Adrenal gland (tissue), 5 donors: Measurements from ENCODE around the gene UGT1A10.

Experiments used
- POLR2A ChIP-seq, 2 donors: fragments of 450-650 bp; IDR thresholded peaks; one replicate each; pipeline ENCODE4 v1.6.1; 2017; ENCODE audit warnings: antibody characterized with exemption in 2 of 2, mild to moderate bottlenecking in 2 of 2, moderate library complexity in 1 of 2
- TF ChIP-seq, protein P1 (sequence below), 6 experiments: fragments of 450-650 bp in 4 of 6; fragments of 200-600 bp in 2 of 6; sonication (generic) in 1 of 6; IDR thresholded peaks; 1 replicate in 5 of 6; 2 replicates in 1 of 6; pipeline versions ENCODE4 v1.5.1 to v1.8.0; 2016 to 2021; ENCODE audit warnings: antibody characterized with exemption in 6 of 6, mild to moderate bottlenecking in 2 of 6, moderate library complexity in 1 of 6
- donor health status: DM: no; HTN: no; CAD: no.

DNA sequence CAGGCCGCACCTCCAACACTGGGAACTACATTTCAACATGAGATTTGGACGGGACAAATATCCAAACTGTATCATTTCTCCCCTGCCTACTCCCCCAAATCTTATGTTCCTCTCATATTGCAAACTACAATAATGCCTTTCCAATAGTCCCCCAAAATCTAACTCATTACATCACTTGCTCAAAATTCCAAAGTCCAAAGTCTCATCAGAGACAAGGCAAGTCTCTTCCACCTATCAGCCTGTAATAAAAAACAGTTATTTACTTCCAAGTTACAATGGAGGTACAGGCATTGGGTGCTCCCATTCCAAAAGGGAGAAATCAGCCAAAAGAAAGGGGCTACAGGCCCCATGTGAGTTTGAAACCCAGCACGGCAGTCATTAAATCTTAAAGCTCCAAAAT, 31.4 kb upstream of the UGT1A10 start:
- TF ChIP-seq POLR2A (IDR thresholded peaks at IDR 0.05): no peak
- TF ChIP-seq, protein P1, sequence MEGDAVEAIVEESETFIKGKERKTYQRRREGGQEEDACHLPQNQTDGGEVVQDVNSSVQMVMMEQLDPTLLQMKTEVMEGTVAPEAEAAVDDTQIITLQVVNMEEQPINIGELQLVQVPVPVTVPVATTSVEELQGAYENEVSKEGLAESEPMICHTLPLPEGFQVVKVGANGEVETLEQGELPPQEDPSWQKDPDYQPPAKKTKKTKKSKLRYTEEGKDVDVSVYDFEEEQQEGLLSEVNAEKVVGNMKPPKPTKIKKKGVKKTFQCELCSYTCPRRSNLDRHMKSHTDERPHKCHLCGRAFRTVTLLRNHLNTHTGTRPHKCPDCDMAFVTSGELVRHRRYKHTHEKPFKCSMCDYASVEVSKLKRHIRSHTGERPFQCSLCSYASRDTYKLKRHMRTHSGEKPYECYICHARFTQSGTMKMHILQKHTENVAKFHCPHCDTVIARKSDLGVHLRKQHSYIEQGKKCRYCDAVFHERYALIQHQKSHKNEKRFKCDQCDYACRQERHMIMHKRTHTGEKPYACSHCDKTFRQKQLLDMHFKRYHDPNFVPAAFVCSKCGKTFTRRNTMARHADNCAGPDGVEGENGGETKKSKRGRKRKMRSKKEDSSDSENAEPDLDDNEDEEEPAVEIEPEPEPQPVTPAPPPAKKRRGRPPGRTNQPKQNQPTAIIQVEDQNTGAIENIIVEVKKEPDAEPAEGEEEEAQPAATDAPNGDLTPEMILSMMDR (IDR thresholded peaks at IDR 0.05): no peak
